AG09319 (cell line): ENCODE measurements around the gene FAM156B.
A peak's percentile ranks its signal among the peaks of the same experiment; 100 is the strongest.
"Not testable (repeated sequence)": the region's sequence is repeated elsewhere in the genome, so short reads cannot be mapped to it uniquely, and the experiment has no call there.

ENCODE experiments used
- DNase-seq: peaks from one replicate; pipeline ENCODE4 v3.0.0-alpha.2; 2010; ENCODE audit warnings: low read depth; ENCODE audit errors: extremely low read depth
- TF ChIP-seq, protein P1 (sequence below): IDR thresholded peaks from 2 replicates; pipeline ENCODE4 v1.5.1; 2011; ENCODE audit warnings: low read depth, mild to moderate bottlenecking, inconsistent platforms, low read length, moderate library complexity

The FAM156B gene

DNA sequence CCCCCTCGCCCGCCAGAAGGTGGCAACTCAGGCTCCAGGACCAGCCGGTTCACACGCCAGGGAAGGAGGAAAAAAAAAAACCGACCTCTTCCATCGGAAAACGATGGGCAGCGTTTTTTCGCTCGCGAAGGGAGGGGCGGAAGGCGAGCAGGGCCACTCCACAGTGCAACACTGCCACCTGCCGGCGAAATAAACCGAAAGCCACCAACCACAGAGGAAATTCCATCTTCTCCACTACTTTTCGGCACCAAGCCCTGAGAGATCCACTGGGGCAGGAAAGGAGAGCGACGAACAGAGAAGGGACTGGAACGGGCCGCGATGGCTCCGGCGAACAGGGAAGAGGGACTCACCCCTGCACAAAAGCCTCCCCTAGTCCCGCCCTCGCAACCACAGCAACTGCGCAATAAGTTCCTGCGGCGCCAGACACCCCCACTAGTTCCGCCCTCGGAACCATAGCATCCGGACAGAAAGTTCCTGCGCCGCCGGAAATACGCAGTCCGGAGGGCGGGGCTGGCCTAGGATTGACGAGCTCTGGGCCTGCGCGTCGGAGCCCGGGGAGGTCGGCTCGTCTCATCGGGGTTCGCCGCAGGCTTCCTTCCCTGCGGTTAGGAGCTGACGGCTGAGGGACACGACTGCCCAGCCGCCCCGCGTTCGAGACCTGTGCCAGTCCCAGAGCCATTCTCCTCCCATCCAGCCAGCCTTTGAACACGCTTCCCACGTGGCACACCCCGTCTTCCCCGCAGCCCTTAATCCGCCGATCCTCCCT is 37.8 kb downstream of the FAM156B start:
- TF ChIP-seq, protein P1, sequence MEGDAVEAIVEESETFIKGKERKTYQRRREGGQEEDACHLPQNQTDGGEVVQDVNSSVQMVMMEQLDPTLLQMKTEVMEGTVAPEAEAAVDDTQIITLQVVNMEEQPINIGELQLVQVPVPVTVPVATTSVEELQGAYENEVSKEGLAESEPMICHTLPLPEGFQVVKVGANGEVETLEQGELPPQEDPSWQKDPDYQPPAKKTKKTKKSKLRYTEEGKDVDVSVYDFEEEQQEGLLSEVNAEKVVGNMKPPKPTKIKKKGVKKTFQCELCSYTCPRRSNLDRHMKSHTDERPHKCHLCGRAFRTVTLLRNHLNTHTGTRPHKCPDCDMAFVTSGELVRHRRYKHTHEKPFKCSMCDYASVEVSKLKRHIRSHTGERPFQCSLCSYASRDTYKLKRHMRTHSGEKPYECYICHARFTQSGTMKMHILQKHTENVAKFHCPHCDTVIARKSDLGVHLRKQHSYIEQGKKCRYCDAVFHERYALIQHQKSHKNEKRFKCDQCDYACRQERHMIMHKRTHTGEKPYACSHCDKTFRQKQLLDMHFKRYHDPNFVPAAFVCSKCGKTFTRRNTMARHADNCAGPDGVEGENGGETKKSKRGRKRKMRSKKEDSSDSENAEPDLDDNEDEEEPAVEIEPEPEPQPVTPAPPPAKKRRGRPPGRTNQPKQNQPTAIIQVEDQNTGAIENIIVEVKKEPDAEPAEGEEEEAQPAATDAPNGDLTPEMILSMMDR: peak; percentile 77
- DNase-seq: peak; percentile 94

GRCh38 chrX:52935470-52935784 is 38.3 kb downstream of the FAM156B start:
- DNase-seq: not testable (repeated sequence)

- DNase-seq: not testable (repeated sequence)
Observed at GRCh38 chrX:52940704-52941103, 43.6 kb downstream of the FAM156B start.

DNA sequence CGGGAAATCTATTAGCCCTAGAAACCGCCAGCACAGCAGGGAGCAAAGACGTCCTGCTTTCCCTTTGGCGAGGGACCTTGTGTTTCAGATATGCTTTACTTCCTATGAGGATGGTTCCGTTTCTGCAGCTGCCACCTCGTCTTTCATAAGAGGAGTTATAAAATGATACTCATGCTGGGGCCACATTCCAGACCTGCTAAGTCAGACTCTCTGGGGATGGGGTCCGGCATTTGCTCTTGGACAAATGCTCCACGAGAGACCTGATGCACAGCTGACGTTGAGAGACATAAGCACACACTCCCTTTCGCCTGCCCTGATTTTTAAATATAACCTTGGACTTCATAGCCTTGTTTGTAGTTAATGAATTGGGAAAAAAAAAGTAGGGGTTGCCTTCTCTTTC is 44.6 kb downstream of the FAM156B start:
- not testable (repeated sequence) for DNase-seq

DNA sequence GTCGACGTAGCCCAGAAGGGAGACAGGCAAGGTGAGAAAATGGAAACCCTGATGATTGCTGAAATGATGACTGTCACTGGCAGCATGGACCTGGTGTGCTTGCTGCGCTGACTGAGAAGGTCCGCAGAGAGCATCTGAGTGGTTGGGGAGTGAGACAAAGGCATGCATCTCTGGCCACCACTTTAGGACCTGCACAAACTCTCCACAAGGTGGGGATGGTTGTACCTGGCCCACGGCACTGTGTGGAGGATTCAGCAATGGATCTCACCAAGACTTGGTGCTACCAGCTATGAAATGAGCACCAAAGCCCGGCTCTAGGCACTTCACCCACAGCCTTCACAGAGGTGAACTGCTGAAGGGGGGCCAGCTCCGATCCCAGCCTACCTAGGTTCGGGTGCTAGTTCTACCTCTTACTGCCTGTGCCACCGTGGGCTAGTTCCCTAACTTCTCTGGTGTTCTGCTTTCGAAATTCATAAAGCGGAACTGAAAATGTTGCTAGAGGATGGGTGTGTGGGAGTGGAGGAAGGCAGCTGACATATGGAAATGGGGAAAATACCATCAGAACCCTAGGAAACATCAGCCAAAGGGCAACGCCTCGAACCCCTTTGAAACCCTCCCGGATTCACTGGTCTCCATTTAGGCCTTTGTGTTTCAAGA is 48.8 kb downstream of the FAM156B start:
- DNase-seq: not testable (repeated sequence)

DNA sequence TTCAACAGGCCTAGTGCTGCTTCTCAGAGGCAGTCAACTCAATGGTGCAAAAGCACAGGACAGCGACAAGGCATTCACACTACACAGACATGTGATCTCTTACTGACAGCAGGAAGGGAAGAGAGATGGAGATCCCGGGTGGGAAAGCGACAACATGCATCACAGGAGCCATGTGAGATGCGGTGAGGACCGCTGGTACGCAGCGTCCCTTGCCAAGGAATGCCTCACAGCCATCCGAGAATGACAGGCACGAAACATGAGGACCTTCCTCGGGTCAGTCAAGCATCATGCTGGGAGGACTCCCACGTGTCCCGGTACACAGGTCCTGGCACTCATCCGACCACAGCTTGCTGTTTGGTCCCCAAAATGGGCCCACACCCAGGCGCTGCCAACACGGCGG is 50.4 kb downstream of the FAM156B start:
- not testable (repeated sequence) for DNase-seq

GRCh38 chrX:52948265-52948664 is 51.1 kb downstream of the FAM156B start:
- DNase-seq: not testable (repeated sequence)

GRCh38 chrX:52949325-52949724 is 52.2 kb downstream of the FAM156B start:
- not testable (repeated sequence) for DNase-seq

DNA sequence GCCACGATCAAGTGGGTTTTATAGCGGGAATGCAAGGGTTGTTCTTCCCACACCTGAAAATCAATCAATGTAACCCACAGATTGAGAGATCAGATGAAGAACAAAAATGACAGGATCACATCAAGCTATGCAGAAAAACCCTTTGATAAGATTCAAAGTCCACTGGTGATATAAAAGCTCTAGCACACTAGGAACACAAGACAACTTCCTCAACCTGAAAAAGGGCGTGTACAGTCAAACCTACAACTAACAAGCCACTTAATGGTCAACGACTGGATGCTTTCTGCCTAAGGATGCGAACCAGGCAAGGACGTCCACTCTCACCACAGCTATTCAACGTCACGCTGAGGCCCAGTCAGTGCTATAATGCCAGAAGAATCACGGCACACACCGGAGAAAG is 52.8 kb downstream of the FAM156B start:
- not testable (repeated sequence) for DNase-seq
